Measurements from ENCODE around the gene TIMM21. TPM values are rescaled to one million over a fixed set of nuclear protein-coding genes. Genes with fewer than 3 reads are reported as not detected.

The TIMM21 gene
- total RNA-seq, 5 donors from 2014 or later (not counting 1 experiment from before 2014, with no cell fraction given): 14.6 to 20.9 (median 18.6) TPM

DNA sequence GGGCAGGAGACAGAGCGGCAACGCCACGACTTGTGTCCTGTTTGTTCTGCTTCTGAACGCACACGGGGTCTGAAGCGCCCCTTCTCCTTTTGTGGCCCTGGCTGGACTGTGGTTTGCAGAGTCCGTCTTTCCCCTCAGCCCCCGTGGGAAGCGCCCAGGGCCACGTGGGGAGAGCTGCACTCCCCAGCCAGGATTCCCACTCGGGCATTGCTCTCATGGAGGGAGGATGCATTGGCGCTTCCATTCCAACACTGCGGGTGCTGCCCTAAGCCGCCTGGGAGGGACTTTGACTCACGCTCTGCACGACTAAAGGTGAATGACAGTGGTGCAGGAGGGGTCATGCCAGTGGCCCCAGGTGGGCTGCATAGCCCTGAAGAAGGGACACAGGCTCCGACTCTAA, 52.5 kb downstream of the TIMM21 start:
- peaks cover 0 to 12% of the 10 kb centered on the region in 2 experiments for H3K27me3 ChIP-seq (replicated peaks in 1 of 2; ENCODE audit: control insufficient read depth in 2 of 2, extremely low read depth in 1 of 2, insufficient read depth in 2 of 2, low read length in 1 of 2)

GRCh38 chr18:74203811-74204210, 55.5 kb downstream of the TIMM21 start:
- Histone ChIP-seq H3K4me1 (ENCODE audit: control insufficient read depth in 1 of 2, extremely low read depth in 1 of 2, insufficient read depth in 2 of 2, low read length in 2 of 2) (no peaks in the 10 kb centered on the region), H3K36me3 (ENCODE audit: control insufficient read depth in 2 of 2, extremely low read depth in 1 of 2, insufficient read depth in 1 of 2, low read length in 1 of 2) (no peaks in the 10 kb centered on the region), H3K9me3 (no peaks in the 10 kb centered on the region), H3K27ac (ENCODE audit: low read length) (no peak overlapping the region), H3K27me3 (replicated peaks in 1 of 2; ENCODE audit: control insufficient read depth in 2 of 2, extremely low read depth in 1 of 2, insufficient read depth in 2 of 2, low read length in 1 of 2) (peaks cover 0 to 7% of the 10 kb centered on the region in 2 experiments), H3K4me3 (ENCODE audit: control insufficient read depth in 1 of 2, extremely low read depth in 1 of 2, low read length in 1 of 2) (no peak overlapping the region)
- Mint-ChIP-seq H3K4me1 (no peaks in the 10 kb centered on the region), H3K27me3 (no peaks in the 10 kb centered on the region), H3K36me3 (no peaks in the 10 kb centered on the region), H3K4me3 (no peak overlapping the region), H3K9me3 (no peaks in the 10 kb centered on the region), H3K27ac (no peak overlapping the region)
- WGBS (ENCODE audit: insufficient coverage): 79% methylated on average over 7 of the region's 7 CpGs
- DNase-seq: no peak
- no peak for ATAC-seq (replicated peaks in 1 of 4)
- CTCF ChIA-PET: interaction anchor here in 1 of 2 donors (1.2 kb wide), 1 partner anchor 138 kb away, joined by 3 read pairs; no protein-coding TSS in a partner anchor
- POLR2A ChIA-PET: no interaction called here

More for the DNA sequence above, 52.5 kb downstream of the TIMM21 start:
- POLR2A ChIA-PET: no interaction called here
- CTCF ChIA-PET: interaction anchor here in 1 of 2 donors (0.7 kb wide), 1 partner anchor 142 kb away, joined by 3 read pairs; no protein-coding TSS in a partner anchor
- 66% methylated on average over 13 of the region's 17 CpGs for WGBS (ENCODE audit: insufficient coverage)
- H3K4me3 Mint-ChIP-seq: no peak overlapping the region
- H3K9me3 Mint-ChIP-seq: no peaks in the 10 kb centered on the region
- H3K4me1 Mint-ChIP-seq: peaks cover 0 to 3% (median 3%) of the 10 kb centered on the region in 3 donors
- no peaks in the 10 kb centered on the region for H3K36me3 Mint-ChIP-seq
- DNase-seq (no peak), ATAC-seq (replicated peaks in 1 of 4) (no peak)
- Histone ChIP-seq H3K36me3 (ENCODE audit: control insufficient read depth in 2 of 2, extremely low read depth in 1 of 2, insufficient read depth in 1 of 2, low read length in 1 of 2) (no peaks in the 10 kb centered on the region), H3K27ac (ENCODE audit: low read length) (no peak overlapping the region), H3K9me3 (no peaks in the 10 kb centered on the region), H3K4me1 (ENCODE audit: control insufficient read depth in 1 of 2, extremely low read depth in 1 of 2, insufficient read depth in 2 of 2, low read length in 2 of 2) (no peaks in the 10 kb centered on the region), H3K4me3 (ENCODE audit: control insufficient read depth in 1 of 2, extremely low read depth in 1 of 2, low read length in 1 of 2) (no peak overlapping the region)
- no peak overlapping the region for H3K27ac Mint-ChIP-seq
- H3K27me3 Mint-ChIP-seq: no peaks in the 10 kb centered on the region

DNA sequence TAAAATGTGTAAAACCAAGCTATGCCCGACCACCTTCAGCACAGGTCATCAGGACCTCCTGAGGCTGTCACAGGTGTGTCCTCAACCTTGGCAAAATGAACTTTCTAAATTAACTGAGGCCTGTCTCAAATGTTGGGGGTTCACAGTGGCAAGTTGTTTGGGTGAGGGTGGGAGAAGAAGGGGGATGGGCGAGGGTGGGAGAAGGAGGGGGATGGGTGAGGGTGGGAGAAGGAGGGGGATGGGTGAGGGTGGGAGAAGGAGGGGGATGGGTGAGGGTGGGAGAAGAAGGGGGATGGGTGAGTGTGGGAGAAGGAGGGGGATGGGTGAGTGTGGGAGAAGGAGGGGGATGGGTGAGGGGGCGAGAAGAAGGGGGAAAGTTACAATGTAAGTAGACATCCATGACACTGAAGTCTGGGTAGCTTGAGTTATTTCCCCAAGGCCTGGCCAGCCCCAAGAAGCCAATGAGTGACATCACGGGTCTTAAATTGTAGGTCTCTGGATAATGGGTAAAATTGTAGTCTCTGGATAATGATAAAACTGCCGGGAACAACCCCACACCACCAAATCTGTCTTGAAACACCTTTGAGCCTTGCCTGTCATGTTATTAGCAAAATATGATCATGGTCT, 56.3 kb downstream of the TIMM21 start:
- Histone ChIP-seq H3K9me3 (no peaks in the 10 kb centered on the region), H3K36me3 (ENCODE audit: control insufficient read depth in 2 of 2, extremely low read depth in 1 of 2, insufficient read depth in 1 of 2, low read length in 1 of 2) (no peaks in the 10 kb centered on the region), H3K27ac (ENCODE audit: low read length) (no peak overlapping the region), H3K27me3 (replicated peaks in 1 of 2; ENCODE audit: control insufficient read depth in 2 of 2, extremely low read depth in 1 of 2, insufficient read depth in 2 of 2, low read length in 1 of 2) (peaks cover 0 to 6% of the 10 kb centered on the region in 2 experiments), H3K4me1 (ENCODE audit: control insufficient read depth in 1 of 2, extremely low read depth in 1 of 2, insufficient read depth in 2 of 2, low read length in 2 of 2) (no peaks in the 10 kb centered on the region), H3K4me3 (ENCODE audit: control insufficient read depth in 1 of 2, extremely low read depth in 1 of 2, low read length in 1 of 2) (no peak overlapping the region)
- H3K9me3 Mint-ChIP-seq: no peaks in the 10 kb centered on the region
- no peaks in the 10 kb centered on the region for H3K4me1 Mint-ChIP-seq
- peaks cover 0 to 5% of the 10 kb centered on the region in 2 donors for H3K27me3 Mint-ChIP-seq
- no peak for ATAC-seq (replicated peaks in 1 of 4)
- peak in 4 of 35 experiments; percentile 5 to 24 (median 12) for DNase-seq
- POLR2A ChIA-PET: no interaction called here
- 72% methylated on average over 2 of the region's 5 CpGs for WGBS (ENCODE audit: insufficient coverage)
- no peak overlapping the region for H3K4me3 Mint-ChIP-seq
- CTCF ChIA-PET: interaction anchor here in 1 of 2 donors (1.2 kb wide), 1 partner anchor 138 kb away, joined by 3 read pairs; no protein-coding TSS in a partner anchor
- H3K27ac Mint-ChIP-seq: no peak overlapping the region
- no peaks in the 10 kb centered on the region for H3K36me3 Mint-ChIP-seq

Other genes starting within 250 kb of the TIMM21 start
- gene FBXO15, start 689 bp upstream of the TIMM21 start, total RNA-seq: 1 to 10 TPM; 1.3 to 2.3 (median 2.2) TPM
- 10 to 100 TPM; 14.4 to 28.8 (median 25.1) TPM for gene CYB5A, start 143.4 kb downstream of the TIMM21 start, total RNA-seq
- gene C18orf63, start 167.3 kb downstream of the TIMM21 start, total RNA-seq: not detected

All from T-cell (primary cell).